GM12875 (cell line): ENCODE results near the gene DNM1L.

Experiments
- H3K4me3 ChIP-seq: one replicate; pipeline ENCODE4 v1.5.1; 2011; ENCODE audit warnings: low read depth, low read length, control low read depth
- CTCF ChIP-seq: IDR thresholded peaks from 2 replicates; pipeline ENCODE4 v1.5.1; 2011; ENCODE audit warnings: low read depth, mild to moderate bottlenecking, control low read depth, inconsistent platforms, low read length, moderate library complexity, borderline replicate concordance; ENCODE audit not compliant: insufficient read depth

DNM1L gene

GRCh38 chr12:32680787-32681186 lies 1.7 kb downstream of the DNM1L start:
- TF ChIP-seq CTCF, result no peak
- no peak overlapping the region for H3K4me3 ChIP-seq

- no peak overlapping the region for H3K4me3 ChIP-seq
- TF ChIP-seq CTCF, result no peak
Measured at GRCh38 chr12:32681272-32681671, 2.2 kb downstream of the DNM1L start.

- no peak overlapping the region for H3K4me3 ChIP-seq
- TF ChIP-seq CTCF, result no peak
Measured at GRCh38 chr12:32686340-32686739, 7.2 kb downstream of the DNM1L start.

DNA sequence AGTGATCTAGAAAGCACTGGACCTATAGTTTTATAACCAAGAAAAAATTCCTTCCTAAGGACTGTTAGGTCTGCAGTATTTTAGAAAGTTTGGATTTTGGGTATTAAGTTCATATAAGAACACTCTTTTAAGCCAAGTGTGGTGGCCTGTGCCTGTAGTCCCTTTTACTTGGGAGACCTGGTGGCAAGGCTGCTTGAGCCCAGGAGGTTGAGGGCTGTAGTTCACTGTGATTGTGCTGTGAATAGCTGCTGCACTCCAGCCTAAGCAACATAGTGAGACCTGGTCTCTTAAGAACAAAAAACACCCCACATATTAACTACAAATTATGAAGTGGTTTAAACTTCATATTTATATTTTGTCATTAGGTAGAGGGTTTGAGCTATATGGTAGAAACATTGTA lies 9.7 kb downstream of the DNM1L start:
- no peak for TF ChIP-seq CTCF

DNA sequence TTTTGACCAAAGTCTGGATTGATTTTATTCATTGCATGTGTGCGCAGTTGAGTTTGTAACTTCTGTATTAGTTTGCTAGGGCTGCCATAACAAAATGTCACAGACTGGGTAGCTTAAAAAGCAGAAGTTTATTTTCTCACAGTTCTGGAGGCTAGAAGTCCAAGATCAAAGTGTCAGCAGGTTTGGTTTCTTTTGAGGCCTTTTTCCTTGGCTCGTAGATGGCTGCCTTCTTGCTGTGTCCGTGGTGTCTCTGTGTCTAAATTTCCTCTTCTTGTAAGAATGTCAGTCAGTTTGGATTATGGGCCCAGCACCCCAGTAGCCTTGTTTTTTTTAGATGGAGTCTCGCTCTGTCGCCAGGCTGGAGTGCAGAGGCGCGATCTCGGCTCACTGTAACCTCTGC lies 11.8 kb downstream of the DNM1L start:
- no peak for TF ChIP-seq CTCF

More for the DNA sequence above, 9.7 kb downstream of the DNM1L start:
- no peak overlapping the region for H3K4me3 ChIP-seq

GRCh38 chr12:32692358-32692757 lies 13.3 kb downstream of the DNM1L start:
- TF ChIP-seq CTCF, result no peak
- no peak overlapping the region for H3K4me3 ChIP-seq

More for the DNA sequence above, 11.8 kb downstream of the DNM1L start:
- H3K4me3 ChIP-seq, result no peak overlapping the region

DNA sequence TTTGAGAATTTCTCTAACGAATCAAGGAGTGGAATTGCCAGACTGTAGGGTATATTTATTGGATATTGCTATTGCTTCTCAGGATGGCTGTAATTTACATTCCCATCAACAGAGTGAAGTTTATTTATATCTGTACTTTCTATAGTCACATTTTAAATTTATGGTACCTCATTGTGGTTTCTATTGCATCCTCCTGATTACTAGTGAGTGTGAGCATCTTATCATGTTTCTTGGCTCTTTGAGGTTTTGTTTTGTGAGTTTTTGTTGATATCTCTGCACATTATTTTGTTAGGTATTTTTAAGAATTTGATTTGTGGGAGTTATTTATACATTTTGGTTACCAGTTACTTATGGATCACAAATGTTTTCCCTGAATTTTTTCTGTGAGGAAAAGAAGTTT lies 13.9 kb downstream of the DNM1L start:
- H3K4me3 ChIP-seq, result no peak overlapping the region
- no peak for TF ChIP-seq CTCF
